Loucy (cell line): Measurements from ENCODE around the gene FAAH.

Experiments
- H2AFZ ChIP-seq: fragments of 200-600 bp; sonication (generic); 2 replicates; pipeline ENCODE4 v1.6.0; 2016; ENCODE audit warnings: antibody characterized with exemption, mild to moderate bottlenecking, low read length, moderate library complexity
- H3F3A ChIP-seq: fragments of 200-600 bp; 2 replicates; pipeline ENCODE4 v1.6.0; 2016; ENCODE audit warnings: antibody characterized with exemption, low read depth, mild to moderate bottlenecking
- H3K27me3 ChIP-seq: fragments of 200-600 bp; sonication (generic); 2 replicates; pipeline ENCODE4 v1.6.1; 2014; ENCODE audit warnings: low read length, mild to moderate bottlenecking; ENCODE audit not compliant: insufficient read depth, poor library complexity, severe bottlenecking
- H3K36me3 ChIP-seq: fragments of 200-600 bp; sonication (generic); 2 replicates; pipeline ENCODE4 v1.6.1; 2016; ENCODE audit warnings: low read length; ENCODE audit not compliant: insufficient read depth
- H3K4me1 ChIP-seq: fragments of 200-600 bp; sonication (generic); 2 replicates; pipeline ENCODE4 v1.5.1; 2014; ENCODE audit warnings: low read length, mild to moderate bottlenecking; ENCODE audit not compliant: insufficient read depth, poor library complexity, severe bottlenecking
- H3K4me2 ChIP-seq: fragments of 200-600 bp; sonication (generic); 2 replicates; pipeline ENCODE4 v1.6.0; 2014; ENCODE audit warnings: antibody characterized with exemption, low read length, low read depth, mild to moderate bottlenecking; ENCODE audit not compliant: poor library complexity, severe bottlenecking
- H3K4me3 ChIP-seq: fragments of 200-600 bp; sonication (generic); 2 replicates; pipeline ENCODE4 v1.5.1; 2014; ENCODE audit warnings: low read length, mild to moderate bottlenecking, mixed read lengths; ENCODE audit not compliant: poor library complexity, severe bottlenecking
- H3K79me2 ChIP-seq: fragments of 200-600 bp; sonication (generic); 2 replicates; pipeline ENCODE4 v1.6.1; 2014; ENCODE audit warnings: low read length; ENCODE audit not compliant: insufficient read depth
- H3K9ac ChIP-seq: fragments of 200-600 bp; sonication (generic); 2 replicates; pipeline ENCODE4 v1.6.0; 2014; ENCODE audit warnings: mild to moderate bottlenecking, low read depth, low read length, moderate library complexity; ENCODE audit not compliant: poor library complexity, severe bottlenecking
- H3K9me2 ChIP-seq: fragments of 200-600 bp; sonication (generic); replicated peaks from 2 replicates; pipeline ENCODE4 v1.6.1; 2016; ENCODE audit warnings: low read depth, low read length, mixed read lengths
- H3K9me3 ChIP-seq: fragments of 200-600 bp; sonication (generic); 2 replicates; pipeline ENCODE4 v1.6.1; 2014; ENCODE audit warnings: mild to moderate bottlenecking, antibody characterized with exemption, low read length, low read depth; ENCODE audit not compliant: insufficient read depth
- H4K20me1 ChIP-seq: fragments of 200-600 bp; sonication (generic); 2 replicates; pipeline ENCODE4 v1.6.0; 2014; ENCODE audit warnings: antibody characterized with exemption, low read length, mild to moderate bottlenecking; ENCODE audit not compliant: insufficient read depth, poor library complexity, severe bottlenecking
- CTCF ChIP-seq: fragments of 200-600 bp; sonication (generic); conservative IDR thresholded peaks from 2 replicates; pipeline ENCODE4 v1.5.1; 2014; ENCODE audit warnings: mild to moderate bottlenecking, antibody characterized with exemption, low read length
- EZH2phosphoT487 ChIP-seq: fragments of 200-600 bp; IDR thresholded peaks from 2 replicates; pipeline ENCODE4 v1.6.1; 2018; ENCODE audit warnings: antibody characterized with exemption, mild to moderate bottlenecking, moderate library complexity, borderline replicate concordance

FAAH gene

DNA sequence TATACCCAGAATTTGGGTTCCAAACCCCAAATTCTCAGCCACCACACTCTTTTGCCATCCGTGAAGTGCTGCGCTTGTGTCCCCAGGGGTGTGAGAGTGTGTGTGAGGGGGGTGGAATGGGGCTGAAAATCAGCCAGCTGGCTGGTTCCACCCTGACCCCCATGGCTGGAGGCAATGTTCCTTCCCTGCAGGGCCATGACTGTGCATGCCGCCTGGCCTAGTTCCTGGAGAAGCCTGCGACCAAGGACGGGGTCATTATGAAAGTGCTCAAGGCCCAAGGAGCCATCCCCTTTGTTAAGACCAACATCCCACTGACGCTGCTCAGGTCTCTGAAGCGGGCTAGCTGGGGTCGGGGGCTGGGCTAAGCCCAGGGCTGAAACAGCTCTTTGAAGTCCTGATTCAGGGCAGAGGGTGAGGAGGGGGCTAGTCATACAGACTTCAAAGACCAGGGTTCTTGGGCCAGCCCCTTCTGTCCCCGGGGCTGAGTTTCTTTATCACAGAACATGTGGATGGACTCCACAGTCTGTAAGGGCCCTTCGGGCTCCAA, 38.7 kb downstream of the FAAH start:
- Histone ChIP-seq H3K36me3 (no peaks in the 10 kb centered on the region), H3F3A (no peaks in the 10 kb centered on the region), H3K4me2 (no peak overlapping the region), H3K9me3 (no peaks in the 10 kb centered on the region), H3K4me1 (no peaks in the 10 kb centered on the region), H4K20me1 (no peaks in the 10 kb centered on the region), H3K79me2 (no peaks in the 10 kb centered on the region), H3K27me3 (no peaks in the 10 kb centered on the region), H3K9me2 (no peaks in the 10 kb centered on the region), H3K9ac (no peak overlapping the region), H2AFZ (no peak overlapping the region), H3K4me3 (no peak overlapping the region)
- no peak for TF ChIP-seq EZH2phosphoT487
- no peak for TF ChIP-seq CTCF

DNA sequence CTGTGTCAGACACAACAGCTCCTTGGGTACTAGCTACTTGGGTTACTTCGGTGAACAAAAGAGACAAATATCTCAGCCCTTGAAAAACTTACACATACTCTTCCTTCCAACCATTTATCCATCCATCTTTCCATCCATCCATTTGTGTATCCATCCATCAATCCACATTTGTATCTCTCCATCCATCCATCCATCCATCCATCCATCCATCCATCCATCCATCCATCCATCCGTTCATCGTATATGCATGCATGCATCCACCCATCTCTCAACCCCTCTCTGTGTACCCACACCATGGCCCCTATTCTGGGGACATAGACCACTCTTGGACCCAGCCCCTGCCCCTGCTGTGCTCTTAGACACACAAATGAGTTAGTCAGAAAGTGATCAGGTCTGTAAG, 40.2 kb downstream of the FAAH start:
- no peaks in the 10 kb centered on the region for H3K9me2 ChIP-seq
- H4K20me1 ChIP-seq: no peaks in the 10 kb centered on the region
- no peaks in the 10 kb centered on the region for H3K9me3 ChIP-seq
- no peaks in the 10 kb centered on the region for H3K36me3 ChIP-seq
- H3K27me3 ChIP-seq: no peaks in the 10 kb centered on the region
- no peaks in the 10 kb centered on the region for H3F3A ChIP-seq
- H3K4me1 ChIP-seq: no peaks in the 10 kb centered on the region
- no peak overlapping the region for H3K4me2 ChIP-seq
- no peak overlapping the region for H3K9ac ChIP-seq
- H2AFZ ChIP-seq: no peak overlapping the region
- H3K4me3 ChIP-seq: no peak overlapping the region
- no peak for TF ChIP-seq EZH2phosphoT487
- TF ChIP-seq CTCF: no peak
- H3K79me2 ChIP-seq: no peaks in the 10 kb centered on the region

DNA sequence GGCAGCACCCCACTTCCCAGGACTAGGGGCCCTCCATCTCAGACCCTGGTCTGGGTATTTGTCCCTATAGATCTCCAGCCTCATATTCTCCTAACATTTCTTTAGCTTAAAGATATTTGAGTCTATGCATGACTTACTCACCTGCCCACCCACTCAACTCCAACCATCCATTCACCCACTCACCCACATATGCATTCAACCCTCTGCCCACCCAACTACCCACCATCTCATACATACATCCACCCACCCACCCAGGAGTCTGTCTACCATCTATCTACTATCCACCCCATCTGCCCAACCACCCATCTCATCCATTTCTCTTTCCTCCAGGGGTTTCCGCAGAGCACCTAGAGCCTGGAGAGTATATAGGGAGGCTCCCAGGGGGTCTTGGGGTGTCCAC, 42.7 kb downstream of the FAAH start:
- H3K79me2 ChIP-seq: no peaks in the 10 kb centered on the region
- TF ChIP-seq CTCF: no peak
- TF ChIP-seq EZH2phosphoT487: no peak
- H3F3A ChIP-seq: no peaks in the 10 kb centered on the region
- H3K9me2 ChIP-seq: no peaks in the 10 kb centered on the region
- no peaks in the 10 kb centered on the region for H3K9me3 ChIP-seq
- H3K4me1 ChIP-seq: no peaks in the 10 kb centered on the region
- no peak overlapping the region for H3K4me2 ChIP-seq
- H3K9ac ChIP-seq: no peak overlapping the region
- no peaks in the 10 kb centered on the region for H3K36me3 ChIP-seq
- H3K4me3 ChIP-seq: no peak overlapping the region
- H4K20me1 ChIP-seq: no peaks in the 10 kb centered on the region
- H2AFZ ChIP-seq: no peak overlapping the region
- H3K27me3 ChIP-seq: no peaks in the 10 kb centered on the region
